Measurements from ENCODE around the gene DUSP11.

Gene DUSP11

DNA sequence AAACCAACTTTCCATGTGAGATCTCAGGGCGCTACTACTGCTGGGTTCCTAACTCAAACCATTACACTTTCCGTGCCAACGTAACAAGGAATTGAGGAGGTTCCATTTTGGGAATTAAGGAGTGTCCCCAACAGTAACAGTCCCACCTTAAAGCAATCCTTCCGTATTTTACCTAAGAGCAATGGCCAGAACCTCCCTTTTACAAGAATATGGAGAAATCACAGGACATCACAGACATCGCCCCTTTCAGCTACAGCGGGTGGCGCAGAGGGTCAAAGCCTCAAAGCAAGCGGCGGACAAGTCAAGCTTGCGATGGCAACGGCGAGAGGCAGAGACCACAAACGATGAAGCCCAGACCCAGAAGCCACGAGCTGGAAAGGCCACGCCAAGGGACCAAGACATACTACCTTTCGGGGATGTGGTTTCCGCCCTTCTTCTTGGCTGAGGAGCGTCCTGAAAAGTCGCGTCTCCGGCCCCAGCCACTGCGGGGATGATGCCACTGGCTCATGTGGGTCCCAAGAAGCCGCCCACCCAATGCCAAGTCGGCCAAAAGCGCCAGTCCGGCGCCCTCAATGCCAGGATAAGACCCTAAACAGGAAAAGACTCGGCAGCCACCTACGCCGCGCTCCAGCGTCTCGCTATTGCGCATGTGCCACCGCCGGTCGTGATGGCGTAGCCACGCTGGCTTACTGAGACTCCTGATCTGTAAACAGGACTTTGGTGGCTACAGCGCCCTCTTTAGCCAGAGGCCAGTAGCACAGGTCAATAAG is at the start of gene DUSP11:
Gene DUSP11, minus strand, starts transcription at position 637 of the 770 bp plus-strand sequence. Its CDS starts 129 bp downstream, at position 508.
- Histone ChIP-seq H3K27me3 (replicated peaks; ENCODE audit: insufficient read depth, low read length) (no peaks in the 10 kb centered on the region), H3F3A (ENCODE audit: insufficient read depth, low read length) (no peaks in the 10 kb centered on the region), H3K4me2 (ENCODE audit: low read depth, low read length) (peak within 1 kb of the TSS; percentile 75), H3K9me3 (replicated peaks; ENCODE audit: insufficient read depth, low read length) (no peaks in the 10 kb centered on the region), H3K79me2 (ENCODE audit: low read length) (peaks cover 34% of the 10 kb centered on the region), H3K9ac (ENCODE audit: low read length) (peak within 1 kb of the TSS; percentile 84), H3K4me1 (ENCODE audit: low read length) (peaks cover 7% of the 10 kb centered on the region; the same call in 1 of the 2 replicates), H3K9me2 (replicated peaks; ENCODE audit: insufficient read depth, low read length) (no peaks in the 10 kb centered on the region), H2AFZ (ENCODE audit: low read length) (peak within 1 kb of the TSS; percentile 89), H3K36me3 (replicated peaks; ENCODE audit: insufficient read depth, low read length) (no peaks in the 10 kb centered on the region; the same call in 1 of the 2 replicates), H3K4me3 (ENCODE audit: low read length) (peak within 1 kb of the TSS; percentile 92), H3K27ac (ENCODE audit: low read length) (peak within 1 kb of the TSS; percentile 46; the same call in 1 of the 2 replicates), H4K20me1 (ENCODE audit: insufficient read depth, low read length) (peaks cover under 1% of the 10 kb centered on the region; the same call in 1 of the 2 replicates)
- peak; percentile 97 for DNase-seq
- TF ChIP-seq, protein P1, sequence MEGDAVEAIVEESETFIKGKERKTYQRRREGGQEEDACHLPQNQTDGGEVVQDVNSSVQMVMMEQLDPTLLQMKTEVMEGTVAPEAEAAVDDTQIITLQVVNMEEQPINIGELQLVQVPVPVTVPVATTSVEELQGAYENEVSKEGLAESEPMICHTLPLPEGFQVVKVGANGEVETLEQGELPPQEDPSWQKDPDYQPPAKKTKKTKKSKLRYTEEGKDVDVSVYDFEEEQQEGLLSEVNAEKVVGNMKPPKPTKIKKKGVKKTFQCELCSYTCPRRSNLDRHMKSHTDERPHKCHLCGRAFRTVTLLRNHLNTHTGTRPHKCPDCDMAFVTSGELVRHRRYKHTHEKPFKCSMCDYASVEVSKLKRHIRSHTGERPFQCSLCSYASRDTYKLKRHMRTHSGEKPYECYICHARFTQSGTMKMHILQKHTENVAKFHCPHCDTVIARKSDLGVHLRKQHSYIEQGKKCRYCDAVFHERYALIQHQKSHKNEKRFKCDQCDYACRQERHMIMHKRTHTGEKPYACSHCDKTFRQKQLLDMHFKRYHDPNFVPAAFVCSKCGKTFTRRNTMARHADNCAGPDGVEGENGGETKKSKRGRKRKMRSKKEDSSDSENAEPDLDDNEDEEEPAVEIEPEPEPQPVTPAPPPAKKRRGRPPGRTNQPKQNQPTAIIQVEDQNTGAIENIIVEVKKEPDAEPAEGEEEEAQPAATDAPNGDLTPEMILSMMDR (IDR thresholded peaks at IDR 0.05; ENCODE audit: low read length): peak; percentile 86
- TF ChIP-seq EZH2phosphoT487 (IDR thresholded peaks at IDR 0.05; ENCODE audit: low read length): no peak

DNA sequence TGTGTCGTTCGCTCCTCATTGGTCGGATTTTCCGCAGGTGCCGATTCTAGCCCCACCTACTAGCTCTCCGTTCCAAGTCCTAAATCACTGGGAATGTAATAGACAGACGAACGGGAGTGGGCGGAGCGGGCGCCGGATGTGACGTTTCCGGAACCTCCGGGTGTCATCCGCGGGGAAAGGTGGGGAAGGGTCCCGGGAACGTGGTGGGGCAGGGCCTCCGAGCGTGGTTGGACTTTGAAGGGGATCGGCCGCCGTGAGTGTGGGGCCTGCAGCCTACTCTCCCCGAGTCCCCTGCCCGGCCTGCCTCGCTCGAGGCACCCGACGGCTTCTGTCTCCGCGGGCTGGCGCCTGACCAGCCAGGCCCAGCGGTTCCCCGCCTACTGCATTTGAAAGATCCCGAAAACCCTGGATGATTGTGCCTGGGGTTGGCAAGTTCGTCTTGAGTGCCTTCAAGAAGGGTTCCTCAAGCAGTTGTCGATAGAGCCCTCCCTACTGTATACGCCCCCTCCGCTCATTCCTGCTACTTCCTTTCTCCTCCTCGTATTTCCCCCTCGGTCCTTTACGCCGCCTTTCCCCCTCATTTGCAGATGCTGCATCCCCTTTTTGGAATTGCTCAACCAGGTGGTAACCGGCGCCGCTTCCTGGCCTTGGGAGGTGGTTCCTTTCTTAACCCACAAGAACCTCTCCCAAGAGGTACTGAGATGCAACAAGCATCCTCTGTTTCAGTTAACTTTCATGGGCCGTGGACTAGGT is 49.1 kb upstream of the DUSP11 start, which contains the start of gene STAMBP:
Gene STAMBP, plus strand, starts transcription at position 144 of the 753 bp plus-strand sequence. CDS start 1,896 bp downstream, outside the sequence.
- H3K9me3 ChIP-seq (replicated peaks; ENCODE audit: insufficient read depth, low read length): no peaks in the 10 kb centered on the region
- no peaks in the 10 kb centered on the region for H4K20me1 ChIP-seq (ENCODE audit: insufficient read depth, low read length)
- H3K79me2 ChIP-seq (ENCODE audit: low read length): peaks cover 36% of the 10 kb centered on the region
- peak; percentile 96 for DNase-seq
- H3K27ac ChIP-seq (ENCODE audit: low read length): peak within 1 kb of the TSS; percentile 46
- H3K27me3 ChIP-seq (replicated peaks; ENCODE audit: insufficient read depth, low read length): no peaks in the 10 kb centered on the region
- peak within 1 kb of the TSS; percentile 86 for H3K4me2 ChIP-seq (ENCODE audit: low read depth, low read length)
- H3K9ac ChIP-seq (ENCODE audit: low read length): peak within 1 kb of the TSS; percentile 81
- no peaks in the 10 kb centered on the region for H3K9me2 ChIP-seq (replicated peaks; ENCODE audit: insufficient read depth, low read length)
- TF ChIP-seq EZH2phosphoT487 (IDR thresholded peaks at IDR 0.05; ENCODE audit: low read length) (no peak), EZH2 (optimal IDR thresholded peaks at IDR 0.05; ENCODE audit: low read depth, low read length) (no peak)
- TF ChIP-seq, protein P1 (IDR thresholded peaks at IDR 0.05; ENCODE audit: low read length): no peak
- peaks cover 19% of the 10 kb centered on the region for H3K36me3 ChIP-seq (replicated peaks; ENCODE audit: insufficient read depth, low read length)
- H2AFZ ChIP-seq (ENCODE audit: low read length): peak within 1 kb of the TSS; percentile 92
- H3K4me3 ChIP-seq (ENCODE audit: low read length): peak within 1 kb of the TSS; percentile 86
- peaks cover 15% of the 10 kb centered on the region for H3K4me1 ChIP-seq (ENCODE audit: low read length)
- H3F3A ChIP-seq (ENCODE audit: insufficient read depth, low read length): 0 out of 2 replicates have a peak, but pooled peaks cover 5% of the 10 kb centered on the region

DNA sequence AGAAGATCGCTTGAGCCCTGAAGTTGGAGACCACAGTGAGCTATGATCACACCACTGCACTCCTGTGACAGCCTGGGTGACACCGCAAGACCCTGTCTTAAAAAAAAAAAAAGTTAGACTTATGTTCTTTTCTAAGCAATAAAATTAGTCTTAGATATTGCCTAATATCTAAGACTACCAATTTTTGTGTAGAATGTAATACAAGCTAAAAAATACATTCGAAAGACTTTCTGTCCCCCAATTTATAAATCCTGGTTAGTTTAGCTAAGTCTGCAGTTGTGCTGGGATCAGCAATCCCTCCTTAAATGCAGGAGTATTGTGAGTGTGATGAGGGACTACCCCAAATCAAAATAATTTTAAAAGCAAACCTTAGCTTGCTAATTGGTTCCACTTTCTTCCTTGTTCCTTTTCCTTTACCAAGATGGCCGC is 48.5 kb upstream of the DUSP11 start:
- Histone ChIP-seq H3K9ac (ENCODE audit: low read length) (peak overlapping the region; percentile 81; the same call in 1 of the 2 replicates), H3K9me3 (replicated peaks; ENCODE audit: insufficient read depth, low read length) (no peaks in the 10 kb centered on the region), H3K27ac (ENCODE audit: low read length) (no peak overlapping the region)

More for the DNA sequence above, 48.5 kb upstream of the DUSP11 start:
- Histone ChIP-seq H3K36me3 (replicated peaks; ENCODE audit: insufficient read depth, low read length) (peaks cover 16% of the 10 kb centered on the region), H4K20me1 (ENCODE audit: insufficient read depth, low read length) (no peaks in the 10 kb centered on the region), H2AFZ (ENCODE audit: low read length) (peak overlapping the region; percentile 92), H3K4me3 (ENCODE audit: low read length) (peak overlapping the region; percentile 86), H3K4me1 (ENCODE audit: low read length) (peaks cover 15% of the 10 kb centered on the region), H3F3A (ENCODE audit: insufficient read depth, low read length) (0 out of 2 replicates have a peak, but pooled peaks cover 5% of the 10 kb centered on the region), H3K9me2 (replicated peaks; ENCODE audit: insufficient read depth, low read length) (no peaks in the 10 kb centered on the region), H3K27me3 (replicated peaks; ENCODE audit: insufficient read depth, low read length) (no peaks in the 10 kb centered on the region), H3K79me2 (ENCODE audit: low read length) (peaks cover 32% of the 10 kb centered on the region), H3K4me2 (ENCODE audit: low read depth, low read length) (peak overlapping the region; percentile 58; the same call in 1 of the 2 replicates)
- TF ChIP-seq EZH2phosphoT487 (IDR thresholded peaks at IDR 0.05; ENCODE audit: low read length) (no peak), EZH2 (optimal IDR thresholded peaks at IDR 0.05; ENCODE audit: low read depth, low read length) (no peak)
- TF ChIP-seq, protein P1 (IDR thresholded peaks at IDR 0.05; ENCODE audit: low read length): no peak
- DNase-seq: no peak
